ENCODE data around the gene SYN1.

- TF ChIP-seq, protein P1, sequence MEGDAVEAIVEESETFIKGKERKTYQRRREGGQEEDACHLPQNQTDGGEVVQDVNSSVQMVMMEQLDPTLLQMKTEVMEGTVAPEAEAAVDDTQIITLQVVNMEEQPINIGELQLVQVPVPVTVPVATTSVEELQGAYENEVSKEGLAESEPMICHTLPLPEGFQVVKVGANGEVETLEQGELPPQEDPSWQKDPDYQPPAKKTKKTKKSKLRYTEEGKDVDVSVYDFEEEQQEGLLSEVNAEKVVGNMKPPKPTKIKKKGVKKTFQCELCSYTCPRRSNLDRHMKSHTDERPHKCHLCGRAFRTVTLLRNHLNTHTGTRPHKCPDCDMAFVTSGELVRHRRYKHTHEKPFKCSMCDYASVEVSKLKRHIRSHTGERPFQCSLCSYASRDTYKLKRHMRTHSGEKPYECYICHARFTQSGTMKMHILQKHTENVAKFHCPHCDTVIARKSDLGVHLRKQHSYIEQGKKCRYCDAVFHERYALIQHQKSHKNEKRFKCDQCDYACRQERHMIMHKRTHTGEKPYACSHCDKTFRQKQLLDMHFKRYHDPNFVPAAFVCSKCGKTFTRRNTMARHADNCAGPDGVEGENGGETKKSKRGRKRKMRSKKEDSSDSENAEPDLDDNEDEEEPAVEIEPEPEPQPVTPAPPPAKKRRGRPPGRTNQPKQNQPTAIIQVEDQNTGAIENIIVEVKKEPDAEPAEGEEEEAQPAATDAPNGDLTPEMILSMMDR (IDR thresholded peaks at IDR 0.05), result no peak
- TF ChIP-seq POLR2A (IDR thresholded peaks at IDR 0.05), result no peak
Measured at GRCh38 chrX:47576021-47576898, 43.4 kb downstream of the SYN1 start.
